Motor neuron (in vitro differentiated cells): ENCODE measurements around the gene SLC7A4. TPM values are rescaled to one million over a fixed set of nuclear protein-coding genes. Genes with fewer than 3 reads are reported as not detected.

ENCODE experiments used
- total RNA-seq, 8 experiments: library from RNA; unstranded; fragments of 300-600 nt; gene quantifications; 2 replicates each; pipeline versions ENCODE4 v1.2.3 to v1.2.4, GENCODE V29; 2022

SLC7A4 gene
- total RNA-seq, 8 experiments from 2014 or later, result 0.15 to 1.5 (median 0.42) TPM

Other genes with a start within 250 kb of the SLC7A4 start
- 10 to 100 TPM; 22.4 to 76.9 (median 36.2) TPM for gene PI4KA, start 173.8 kb downstream of the SLC7A4 start, total RNA-seq
- gene SNAP29, start 173.6 kb downstream of the SLC7A4 start, total RNA-seq, result 10 to 100 TPM in 7 of 8 experiments, 1 to 10 TPM in 1; 6.7 to 26.5 (median 14.9) TPM
- 10 to 100 TPM; 31.0 to 52.8 (median 39.3) TPM for gene CRKL, start 115.2 kb downstream of the SLC7A4 start, total RNA-seq
- gene AIFM3, start 65.3 kb downstream of the SLC7A4 start, total RNA-seq, result 1 to 10 TPM in 1 of 8 experiments, under 1 TPM in 7; 0.21 to 1.9 (median 0.72) TPM
- 10 to 100 TPM; 19.0 to 47.1 (median 26.0) TPM for gene LZTR1, start 50.3 kb downstream of the SLC7A4 start, total RNA-seq
- 10 to 100 TPM; 21.4 to 33.0 (median 29.4) TPM for gene THAP7, start 30.4 kb downstream of the SLC7A4 start, total RNA-seq
- gene P2RX6, start 17.4 kb downstream of the SLC7A4 start, total RNA-seq, result 1 to 10 TPM in 5 of 8 experiments, under 1 TPM in 3; 0.54 to 7.7 (median 1.1) TPM
- 1 to 10 TPM in 3 of 8 experiments, under 1 TPM in 5; 0.13 to 3.0 (median 0.45) TPM for gene LRRC74B, start 13.4 kb upstream of the SLC7A4 start, total RNA-seq